Loucy (cell line): ENCODE measurements around the gene IDUA.

ENCODE experiments used
- H2AFZ ChIP-seq: fragments of 200-600 bp; sonication (generic); 2 replicates; pipeline ENCODE4 v1.6.0; 2016; ENCODE audit warnings: antibody characterized with exemption, mild to moderate bottlenecking, low read length, moderate library complexity
- H3F3A ChIP-seq: fragments of 200-600 bp; 2 replicates; pipeline ENCODE4 v1.6.0; 2016; ENCODE audit warnings: antibody characterized with exemption, low read depth, mild to moderate bottlenecking
- H3K27me3 ChIP-seq: fragments of 200-600 bp; sonication (generic); 2 replicates; pipeline ENCODE4 v1.6.1; 2014; ENCODE audit warnings: low read length, mild to moderate bottlenecking; ENCODE audit not compliant: insufficient read depth, poor library complexity, severe bottlenecking
- H3K36me3 ChIP-seq: fragments of 200-600 bp; sonication (generic); 2 replicates; pipeline ENCODE4 v1.6.1; 2016; ENCODE audit warnings: low read length; ENCODE audit not compliant: insufficient read depth
- H3K4me1 ChIP-seq: fragments of 200-600 bp; sonication (generic); 2 replicates; pipeline ENCODE4 v1.5.1; 2014; ENCODE audit warnings: low read length, mild to moderate bottlenecking; ENCODE audit not compliant: insufficient read depth, poor library complexity, severe bottlenecking
- H3K4me2 ChIP-seq: fragments of 200-600 bp; sonication (generic); 2 replicates; pipeline ENCODE4 v1.6.0; 2014; ENCODE audit warnings: antibody characterized with exemption, low read length, low read depth, mild to moderate bottlenecking; ENCODE audit not compliant: poor library complexity, severe bottlenecking
- H3K4me3 ChIP-seq: fragments of 200-600 bp; sonication (generic); 2 replicates; pipeline ENCODE4 v1.5.1; 2014; ENCODE audit warnings: low read length, mild to moderate bottlenecking, mixed read lengths; ENCODE audit not compliant: poor library complexity, severe bottlenecking
- H3K79me2 ChIP-seq: fragments of 200-600 bp; sonication (generic); 2 replicates; pipeline ENCODE4 v1.6.1; 2014; ENCODE audit warnings: low read length; ENCODE audit not compliant: insufficient read depth
- H3K9ac ChIP-seq: fragments of 200-600 bp; sonication (generic); 2 replicates; pipeline ENCODE4 v1.6.0; 2014; ENCODE audit warnings: mild to moderate bottlenecking, low read depth, low read length, moderate library complexity; ENCODE audit not compliant: poor library complexity, severe bottlenecking
- H3K9me2 ChIP-seq: fragments of 200-600 bp; sonication (generic); replicated peaks from 2 replicates; pipeline ENCODE4 v1.6.1; 2016; ENCODE audit warnings: low read depth, low read length, mixed read lengths
- H3K9me3 ChIP-seq: fragments of 200-600 bp; sonication (generic); 2 replicates; pipeline ENCODE4 v1.6.1; 2014; ENCODE audit warnings: mild to moderate bottlenecking, antibody characterized with exemption, low read length, low read depth; ENCODE audit not compliant: insufficient read depth
- H4K20me1 ChIP-seq: fragments of 200-600 bp; sonication (generic); 2 replicates; pipeline ENCODE4 v1.6.0; 2014; ENCODE audit warnings: antibody characterized with exemption, low read length, mild to moderate bottlenecking; ENCODE audit not compliant: insufficient read depth, poor library complexity, severe bottlenecking
- EZH2phosphoT487 ChIP-seq: fragments of 200-600 bp; IDR thresholded peaks from 2 replicates; pipeline ENCODE4 v1.6.1; 2018; ENCODE audit warnings: antibody characterized with exemption, mild to moderate bottlenecking, moderate library complexity, borderline replicate concordance
- TF ChIP-seq, protein P1 (sequence below): fragments of 200-600 bp; sonication (generic); conservative IDR thresholded peaks from 2 replicates; pipeline ENCODE4 v1.5.1; 2014; ENCODE audit warnings: mild to moderate bottlenecking, antibody characterized with exemption, low read length

Gene IDUA

GRCh38 chr4:1031956-1032795 is 45.3 kb downstream of the IDUA start:
- H3K79me2 ChIP-seq = no peaks in the 10 kb centered on the region
- no peaks in the 10 kb centered on the region for H3K27me3 ChIP-seq
- no peak overlapping the region for H3K4me3 ChIP-seq
- H3K9me2 ChIP-seq = no peaks in the 10 kb centered on the region
- TF ChIP-seq, protein P1, sequence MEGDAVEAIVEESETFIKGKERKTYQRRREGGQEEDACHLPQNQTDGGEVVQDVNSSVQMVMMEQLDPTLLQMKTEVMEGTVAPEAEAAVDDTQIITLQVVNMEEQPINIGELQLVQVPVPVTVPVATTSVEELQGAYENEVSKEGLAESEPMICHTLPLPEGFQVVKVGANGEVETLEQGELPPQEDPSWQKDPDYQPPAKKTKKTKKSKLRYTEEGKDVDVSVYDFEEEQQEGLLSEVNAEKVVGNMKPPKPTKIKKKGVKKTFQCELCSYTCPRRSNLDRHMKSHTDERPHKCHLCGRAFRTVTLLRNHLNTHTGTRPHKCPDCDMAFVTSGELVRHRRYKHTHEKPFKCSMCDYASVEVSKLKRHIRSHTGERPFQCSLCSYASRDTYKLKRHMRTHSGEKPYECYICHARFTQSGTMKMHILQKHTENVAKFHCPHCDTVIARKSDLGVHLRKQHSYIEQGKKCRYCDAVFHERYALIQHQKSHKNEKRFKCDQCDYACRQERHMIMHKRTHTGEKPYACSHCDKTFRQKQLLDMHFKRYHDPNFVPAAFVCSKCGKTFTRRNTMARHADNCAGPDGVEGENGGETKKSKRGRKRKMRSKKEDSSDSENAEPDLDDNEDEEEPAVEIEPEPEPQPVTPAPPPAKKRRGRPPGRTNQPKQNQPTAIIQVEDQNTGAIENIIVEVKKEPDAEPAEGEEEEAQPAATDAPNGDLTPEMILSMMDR = no peak
- TF ChIP-seq EZH2phosphoT487 = no peak
- no peaks in the 10 kb centered on the region for H3K9me3 ChIP-seq
- H3K4me2 ChIP-seq = no peak overlapping the region
- H2AFZ ChIP-seq = no peak overlapping the region
- H3K36me3 ChIP-seq = no peaks in the 10 kb centered on the region
- H4K20me1 ChIP-seq = no peaks in the 10 kb centered on the region
- H3K9ac ChIP-seq = no peak overlapping the region
- no peaks in the 10 kb centered on the region for H3F3A ChIP-seq
- no peaks in the 10 kb centered on the region for H3K4me1 ChIP-seq

DNA sequence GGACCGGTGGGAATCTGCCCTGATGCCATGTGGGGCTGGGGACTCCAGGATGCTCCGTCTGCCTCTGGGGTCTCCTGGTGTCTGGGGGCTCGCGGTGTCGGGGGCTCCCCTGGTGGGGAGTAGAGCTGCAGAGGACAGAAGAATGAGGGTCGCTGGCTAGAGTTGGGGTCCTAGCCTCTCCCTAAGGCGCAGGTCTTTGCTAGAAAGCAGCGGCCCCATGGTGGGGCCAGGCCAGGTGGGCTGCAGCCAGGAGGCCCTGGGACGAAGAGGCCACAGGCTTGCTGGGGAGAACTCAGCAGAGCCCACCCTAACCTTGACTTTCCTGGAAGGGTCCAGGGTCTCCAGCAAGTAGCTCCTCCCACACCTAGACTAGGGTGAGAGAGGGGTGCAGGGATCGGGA is 46.0 kb downstream of the IDUA start:
- no peaks in the 10 kb centered on the region for H3K9me3 ChIP-seq
- no peaks in the 10 kb centered on the region for H3K9me2 ChIP-seq
- H3K79me2 ChIP-seq = no peaks in the 10 kb centered on the region
- no peaks in the 10 kb centered on the region for H3K27me3 ChIP-seq
- H3K36me3 ChIP-seq = no peaks in the 10 kb centered on the region
- no peaks in the 10 kb centered on the region for H3F3A ChIP-seq
- no peaks in the 10 kb centered on the region for H3K4me1 ChIP-seq
- no peaks in the 10 kb centered on the region for H4K20me1 ChIP-seq
- TF ChIP-seq, protein P1 = no peak
- TF ChIP-seq EZH2phosphoT487 = no peak
- H3K4me3 ChIP-seq = no peak overlapping the region
- no peak overlapping the region for H2AFZ ChIP-seq
- H3K4me2 ChIP-seq = no peak overlapping the region
- no peak overlapping the region for H3K9ac ChIP-seq

GRCh38 chr4:1033840-1034551 is 47.2 kb downstream of the IDUA start:
- Histone ChIP-seq H3K27me3 (no peaks in the 10 kb centered on the region), H2AFZ (no peak overlapping the region), H3K4me3 (no peak overlapping the region), H3K4me2 (no peak overlapping the region), H3F3A (no peaks in the 10 kb centered on the region), H3K4me1 (no peaks in the 10 kb centered on the region), H4K20me1 (no peaks in the 10 kb centered on the region), H3K9me2 (no peaks in the 10 kb centered on the region), H3K9ac (no peak overlapping the region), H3K9me3 (no peaks in the 10 kb centered on the region), H3K36me3 (no peaks in the 10 kb centered on the region), H3K79me2 (no peaks in the 10 kb centered on the region)
- TF ChIP-seq, protein P1 = no peak
- no peak for TF ChIP-seq EZH2phosphoT487
